Superior temporal gyrus (tissue), 1 donor: ENCODE results near the gene ETV6.

Source experiments
- DNase-seq: peaks from one replicate; pipeline ENCODE4 v3.0.0-alpha.2; 2016; ENCODE audit errors: extremely low spot score

Gene ETV6

DNA sequence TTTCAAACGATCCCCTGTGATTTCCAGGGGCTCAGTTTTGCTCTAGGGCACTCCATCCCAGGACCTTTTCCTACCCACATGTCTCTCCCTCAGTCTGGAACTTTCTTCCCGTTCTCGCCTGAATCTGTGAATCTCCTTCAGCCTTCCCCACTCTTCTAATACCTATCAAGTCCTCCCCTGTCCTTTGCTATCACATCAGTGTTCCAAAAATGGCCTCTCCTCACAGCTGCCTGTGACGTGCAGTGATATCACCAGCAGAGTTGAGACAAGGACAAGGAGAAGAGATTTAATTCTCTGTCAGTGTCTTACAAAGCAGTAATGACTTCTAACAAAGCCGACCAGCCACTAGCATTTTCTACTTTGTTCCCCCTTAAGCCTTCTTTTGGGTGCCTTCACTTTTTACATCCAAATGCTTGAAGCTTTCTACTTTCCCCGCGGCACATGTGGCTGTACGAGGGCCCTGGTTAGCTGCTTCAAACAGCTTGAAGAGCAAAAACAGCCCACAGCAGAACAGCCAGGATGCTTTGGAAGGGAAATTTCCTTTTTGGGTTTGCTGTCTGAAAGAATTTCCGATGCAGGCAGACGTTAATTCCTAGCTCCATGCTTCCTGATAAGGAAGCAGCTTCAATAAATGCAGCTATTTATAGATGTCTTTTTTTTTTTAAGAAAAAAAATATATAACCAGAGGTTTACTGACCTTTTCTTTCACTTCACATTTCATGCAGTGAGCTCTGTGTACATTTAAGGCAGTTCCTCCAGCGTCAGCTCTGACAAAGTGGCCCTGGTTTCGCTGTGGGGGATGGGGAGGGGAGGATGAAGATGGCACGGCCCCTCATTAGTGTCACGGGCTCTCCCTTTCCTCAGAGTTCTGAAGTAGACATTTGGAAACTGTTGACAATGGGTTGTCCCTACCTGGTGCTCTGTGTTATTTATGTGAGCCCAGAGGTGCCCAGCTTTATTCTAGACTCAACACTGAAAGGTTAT, 109.3 kb downstream of the ETV6 start:
- DNase-seq = no peak

DNA sequence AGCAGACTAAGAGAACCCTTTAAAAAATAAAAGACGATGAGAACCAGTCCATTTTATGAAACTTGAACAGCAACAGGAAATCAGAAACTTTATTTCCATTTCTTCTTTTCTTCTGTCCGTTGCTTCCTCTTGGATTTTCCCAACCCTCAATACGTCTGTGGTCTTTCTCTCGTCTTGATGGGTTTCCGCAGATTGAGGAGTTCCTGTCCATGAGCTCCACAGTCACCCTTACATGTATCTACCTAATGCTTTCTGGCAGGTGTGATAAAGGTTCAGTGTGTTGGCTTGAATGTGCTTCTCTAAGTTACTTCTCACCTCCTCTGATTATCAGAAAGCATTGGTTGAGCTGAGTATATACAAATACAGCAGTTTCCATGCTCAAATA, 110.0 kb downstream of the ETV6 start:
- DNase-seq = no peak

DNA sequence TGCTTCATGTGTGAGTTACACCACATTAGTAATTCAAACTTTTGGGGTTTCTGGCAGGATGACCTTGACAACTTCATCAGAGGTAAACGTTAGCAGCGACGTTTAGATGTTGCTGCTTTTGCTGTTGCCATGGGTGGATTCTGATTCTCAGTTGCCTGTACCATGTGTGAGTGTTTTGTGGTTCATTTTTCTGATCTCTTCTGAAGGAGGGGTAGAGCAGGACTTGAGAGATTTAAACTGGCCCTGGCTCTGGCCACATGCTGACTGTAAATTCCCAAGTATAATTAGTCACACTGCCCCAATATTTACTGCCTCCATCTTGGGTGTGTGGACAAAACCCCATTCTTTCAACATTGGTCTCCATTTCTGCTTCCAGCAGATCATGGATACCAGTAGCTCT, 110.4 kb downstream of the ETV6 start:
- DNase-seq = no peak

DNA sequence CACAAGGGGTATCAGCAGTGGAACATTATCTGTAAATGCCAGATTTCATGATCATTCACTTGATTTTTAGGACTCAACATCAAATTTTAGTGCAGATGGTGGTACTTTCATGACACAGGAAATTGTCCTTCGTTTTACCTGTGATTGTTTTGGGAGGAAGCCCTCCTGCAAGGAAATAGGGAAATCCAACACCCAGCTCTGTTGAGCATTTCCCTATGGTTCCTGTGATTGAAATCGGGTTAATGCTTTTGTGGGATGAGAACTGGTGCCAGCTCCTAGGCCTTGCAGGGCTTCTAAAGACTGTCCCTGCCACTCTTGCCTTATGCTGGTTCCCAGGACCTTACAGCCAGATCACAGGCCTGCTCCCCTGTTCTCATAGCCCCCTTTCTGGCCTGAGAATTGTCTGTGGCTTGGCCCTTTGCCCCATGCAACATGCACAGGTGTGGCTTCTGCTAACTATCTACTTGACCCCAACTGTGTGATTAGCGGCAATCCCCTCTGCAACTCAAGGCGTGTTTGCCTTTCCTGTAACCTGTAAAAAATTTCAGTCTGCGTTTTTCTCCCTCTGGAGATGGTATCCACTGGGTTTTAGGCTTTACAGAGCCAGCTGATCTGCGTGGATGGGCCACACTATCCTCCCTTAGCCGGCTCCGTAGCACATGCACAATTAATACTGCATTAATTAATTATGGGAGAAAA, 112.5 kb downstream of the ETV6 start:
- DNase-seq = no peak

DNA sequence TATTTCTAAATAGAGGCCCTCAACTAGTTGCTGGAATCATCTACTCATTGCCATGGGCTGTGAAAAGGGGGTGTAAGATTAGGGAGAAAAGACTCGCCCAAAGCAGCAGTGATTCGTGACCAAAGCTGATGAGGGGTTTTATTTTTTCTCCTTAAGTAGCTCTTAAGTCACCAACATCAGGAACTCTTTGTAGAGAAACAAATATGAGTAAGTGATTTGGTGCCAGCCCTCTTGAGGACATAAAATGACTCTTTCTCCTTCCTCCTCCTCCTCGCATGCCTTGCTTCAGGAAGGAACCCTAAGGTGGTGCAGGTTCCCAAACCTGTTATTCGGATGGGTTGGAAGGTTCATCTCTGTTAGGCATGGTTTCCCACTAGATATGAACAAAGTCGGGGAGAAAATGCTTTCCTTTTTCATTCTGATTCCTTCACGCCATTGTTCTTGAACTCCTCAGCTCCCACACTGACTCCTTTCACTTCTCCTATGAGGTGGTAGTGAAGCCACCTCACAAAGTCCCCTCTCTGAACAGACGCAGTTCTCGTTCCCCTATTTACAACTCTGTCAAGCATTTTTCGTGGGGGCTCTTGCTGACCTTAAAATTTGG, 113.4 kb downstream of the ETV6 start:
- DNase-seq = no peak

DNA sequence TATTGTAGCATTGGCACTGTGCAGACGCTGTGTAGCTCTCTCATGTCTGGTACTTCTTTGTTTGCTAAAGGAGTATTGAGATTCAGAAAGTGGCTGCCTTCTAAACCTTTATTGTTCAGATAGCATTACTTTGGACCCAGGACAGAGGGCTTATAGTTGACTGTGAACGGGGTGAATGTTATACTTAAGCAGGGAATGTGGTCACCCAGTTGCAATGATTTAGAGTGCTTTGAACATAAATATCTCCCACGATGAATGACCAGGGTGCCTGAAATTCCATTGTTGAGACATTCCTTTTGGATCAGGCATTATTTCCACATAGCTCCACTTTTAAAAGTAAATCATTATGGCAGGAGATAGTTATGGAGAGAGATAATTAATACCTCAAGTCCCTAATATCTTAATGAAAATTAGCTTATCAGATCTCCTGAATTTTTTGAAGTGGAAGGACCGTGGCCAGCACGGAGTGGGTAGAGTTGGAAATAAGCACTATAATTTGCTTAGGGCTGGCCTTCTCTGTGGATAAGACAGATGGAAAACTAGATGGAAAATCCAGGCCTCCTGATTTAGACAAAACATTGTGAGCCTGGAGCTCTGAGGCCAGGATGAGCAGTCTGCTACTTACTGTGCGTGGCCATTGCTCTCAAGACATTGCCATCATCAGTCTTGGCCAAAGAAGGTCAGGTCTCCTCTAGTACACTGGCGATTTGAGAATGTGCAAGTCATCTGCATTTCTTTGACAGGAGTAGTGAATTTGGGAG, 114.5 kb downstream of the ETV6 start:
- no peak for DNase-seq

DNA sequence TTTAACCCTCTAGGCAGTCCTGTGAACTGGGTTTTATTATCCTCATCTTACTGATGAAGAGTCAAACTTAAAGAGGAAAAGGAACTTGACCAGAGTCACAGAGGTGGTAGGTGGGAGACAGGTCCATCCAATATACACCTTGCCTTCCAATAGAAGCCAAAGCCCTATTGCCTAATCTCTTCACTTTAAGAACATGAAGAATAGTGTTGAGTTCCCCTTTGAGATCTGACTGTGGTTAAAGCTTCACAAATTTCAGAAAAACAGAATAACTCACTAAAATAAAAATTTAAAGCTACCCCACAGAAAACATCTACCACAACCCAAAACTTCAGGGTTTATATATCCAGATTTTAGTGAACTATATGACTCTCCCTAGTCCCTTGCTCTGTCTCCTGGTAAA, 115.4 kb downstream of the ETV6 start:
- DNase-seq = no peak

DNA sequence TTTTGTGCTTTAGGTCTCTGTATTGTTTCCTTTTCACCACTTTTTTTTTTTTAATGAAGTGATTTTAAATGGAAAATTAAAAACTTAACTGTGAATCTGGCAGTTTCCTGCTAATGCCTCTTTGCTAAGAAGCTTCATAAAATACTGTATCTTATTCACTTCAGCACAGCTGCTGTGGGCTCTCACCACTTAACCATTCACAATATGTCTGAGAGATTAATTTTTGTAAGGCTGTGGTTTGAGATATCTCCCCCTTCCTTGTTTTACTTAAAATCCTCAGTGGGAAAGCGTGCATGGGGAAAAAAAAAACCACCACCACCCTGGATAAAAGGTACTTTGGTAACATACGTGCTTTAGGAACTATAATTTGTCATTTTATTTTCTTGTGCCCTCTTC, 115.9 kb downstream of the ETV6 start:
- no peak for DNase-seq

DNA sequence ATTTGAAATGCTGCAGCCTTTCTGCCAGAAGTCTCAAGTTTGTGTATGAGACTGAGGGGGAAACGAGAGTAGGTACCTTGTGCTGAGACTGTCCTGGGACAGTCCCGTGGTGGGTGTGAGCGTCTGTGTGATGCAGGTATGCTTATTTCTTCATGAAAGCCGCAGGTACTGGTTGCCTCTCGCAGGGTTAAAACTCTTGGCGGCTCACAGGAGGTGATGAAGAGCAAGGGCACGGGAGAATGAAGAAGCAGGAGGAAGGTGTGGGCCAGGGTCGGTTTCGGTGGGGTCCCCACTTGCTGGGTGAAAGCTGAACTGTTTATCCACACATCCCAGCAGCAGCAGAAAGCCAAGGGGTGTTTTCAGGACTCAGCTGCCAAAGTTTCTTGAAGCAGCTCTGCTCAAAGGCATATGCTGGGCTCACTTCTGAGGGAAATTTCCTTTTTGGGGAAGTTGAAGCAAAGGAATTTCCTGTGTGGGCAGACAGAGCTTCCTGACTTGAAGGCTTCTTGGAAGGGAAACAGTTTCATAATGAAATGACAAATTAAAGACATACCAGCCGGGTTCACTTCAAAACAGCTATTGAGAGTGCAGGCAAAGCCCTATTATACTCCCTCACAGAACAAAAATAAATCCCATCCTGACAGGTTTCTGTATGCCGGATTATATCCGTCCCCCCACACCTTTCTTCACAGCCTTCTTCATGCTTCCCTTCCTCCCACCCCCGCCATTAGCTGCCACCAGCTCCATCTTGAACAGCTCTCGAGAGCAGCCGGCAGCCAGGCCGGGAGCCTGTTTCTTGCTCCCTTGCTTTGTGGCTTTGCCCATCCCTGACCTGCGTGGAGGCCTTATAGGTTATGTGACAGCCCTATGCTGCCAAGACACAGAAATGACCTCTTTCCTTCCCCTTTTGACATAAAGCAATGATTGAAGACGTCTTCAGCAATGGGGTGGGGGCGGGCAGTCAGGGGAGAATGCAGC, 116.6 kb downstream of the ETV6 start:
- no peak for DNase-seq

DNA sequence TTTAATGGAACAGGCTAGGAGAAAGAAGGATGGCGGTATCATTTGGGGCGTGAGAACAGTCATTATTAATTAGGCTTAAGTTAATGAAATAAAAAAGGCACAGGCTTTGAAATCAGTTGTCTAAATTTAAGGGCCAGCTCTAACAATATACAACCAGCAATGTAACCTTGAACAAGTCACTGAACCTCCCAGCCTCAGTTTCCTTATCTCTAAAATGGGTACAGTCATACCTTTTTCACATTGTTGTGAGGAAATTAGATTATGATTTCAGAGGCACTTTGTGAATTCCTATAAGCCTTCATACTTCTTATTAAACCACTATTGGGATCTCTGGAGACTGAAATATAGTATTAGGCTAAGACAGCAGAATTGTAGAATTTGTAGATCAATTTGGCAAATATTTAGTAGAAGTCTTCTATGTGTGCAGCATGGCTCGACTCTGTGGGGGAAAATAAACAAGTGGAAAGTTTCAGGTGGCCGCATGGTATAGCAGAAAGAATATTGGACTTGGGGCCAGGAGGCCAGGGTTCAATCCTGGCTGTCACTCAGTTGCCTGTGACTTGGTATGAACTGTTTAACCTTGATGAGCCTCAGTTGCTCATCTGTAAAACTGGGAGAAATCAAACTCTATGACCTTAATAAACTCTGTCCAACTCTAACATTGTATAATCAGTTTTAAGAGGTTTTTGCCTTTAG, 117.7 kb downstream of the ETV6 start:
- DNase-seq = no peak

DNA sequence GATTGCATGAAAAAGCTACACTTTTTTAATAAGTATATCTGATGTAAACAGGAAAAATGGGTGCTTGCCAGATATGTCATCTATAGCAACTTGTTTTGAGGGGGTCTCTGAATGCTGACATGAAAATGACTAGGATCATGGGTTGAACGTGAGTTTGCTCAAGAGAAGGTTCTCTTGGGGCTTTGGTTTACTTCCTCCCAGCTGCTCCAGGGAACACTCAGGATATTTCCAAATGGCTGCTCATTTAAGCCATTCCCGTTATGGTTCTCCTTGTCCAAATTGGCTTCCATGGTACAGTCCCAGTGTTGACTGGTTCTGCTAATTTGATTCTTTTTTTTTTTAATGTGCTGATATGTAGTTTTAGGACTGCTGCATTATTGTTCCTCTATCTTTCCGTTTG, 118.3 kb downstream of the ETV6 start:
- no peak for DNase-seq

DNA sequence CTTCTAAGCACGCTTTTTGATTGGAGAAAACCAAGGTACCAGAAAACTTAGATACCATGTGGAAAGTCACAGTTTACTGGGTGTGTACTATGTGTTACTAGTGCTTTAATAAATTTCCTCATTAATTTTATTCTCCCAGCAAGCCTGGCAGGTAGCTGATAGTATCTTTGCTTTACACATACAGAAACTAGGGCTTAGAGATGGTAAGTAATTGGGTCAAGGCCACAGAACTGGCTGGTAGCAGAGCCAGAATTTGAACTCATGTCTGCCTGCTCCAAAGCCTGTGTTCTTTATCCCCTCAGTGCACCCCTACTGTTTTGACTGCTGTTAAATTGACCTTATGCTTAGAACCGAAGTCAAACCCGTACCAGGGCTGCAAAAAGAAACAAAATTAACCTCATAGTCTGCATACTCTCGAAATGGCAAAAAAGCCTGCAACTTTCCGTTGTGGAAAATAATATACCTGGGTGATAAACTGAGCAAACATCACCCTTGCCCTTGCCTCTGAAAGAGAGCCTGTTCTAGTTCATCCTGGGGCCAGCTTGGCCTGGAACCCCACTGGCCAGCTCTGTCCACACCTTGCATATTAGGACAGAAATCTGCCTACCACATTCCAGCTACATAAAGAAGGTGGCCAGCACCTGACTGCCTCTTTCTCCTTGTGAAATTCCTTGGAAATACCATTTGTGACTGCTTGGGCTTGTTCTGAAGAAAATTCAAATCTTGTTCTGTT, 118.9 kb downstream of the ETV6 start:
- DNase-seq = no peak

DNA sequence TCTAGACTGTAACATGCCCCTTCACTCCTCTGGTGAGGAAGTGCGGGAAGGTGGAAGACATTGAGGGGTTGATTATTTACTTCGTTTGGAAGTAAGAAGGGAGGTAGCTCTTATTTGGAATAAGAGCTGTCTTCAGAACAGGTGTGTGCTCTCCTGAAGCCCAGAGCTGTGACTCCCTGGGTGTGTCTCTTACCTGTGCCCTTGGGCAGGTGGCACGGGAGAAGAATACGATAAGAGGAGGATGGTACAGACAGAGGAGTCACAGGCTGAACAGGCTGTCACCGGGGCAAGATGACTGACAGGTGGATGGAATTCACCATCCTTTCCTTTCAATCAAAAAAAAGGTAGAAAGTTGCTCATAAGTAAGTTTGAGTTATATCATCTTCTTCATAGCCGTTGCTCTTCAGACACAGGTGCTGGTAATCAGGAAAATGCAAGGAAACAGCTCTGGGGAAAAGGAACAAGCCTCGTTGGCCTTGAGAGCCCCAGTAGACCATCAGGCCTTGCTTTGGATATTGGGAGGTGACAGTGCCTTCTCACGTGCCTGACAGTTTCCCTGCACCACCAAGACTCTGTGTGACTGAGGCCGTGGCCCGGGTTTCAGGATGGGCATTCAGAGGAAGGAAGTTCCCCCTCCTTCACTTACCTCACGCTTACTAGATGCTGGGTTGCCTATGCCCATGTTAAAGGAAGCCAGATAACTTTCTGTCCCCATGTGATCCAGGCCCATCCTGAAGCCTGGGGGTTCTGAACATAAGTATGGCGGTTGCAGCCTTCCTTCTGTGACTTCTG, 120.4 kb downstream of the ETV6 start:
- no peak for DNase-seq

DNA sequence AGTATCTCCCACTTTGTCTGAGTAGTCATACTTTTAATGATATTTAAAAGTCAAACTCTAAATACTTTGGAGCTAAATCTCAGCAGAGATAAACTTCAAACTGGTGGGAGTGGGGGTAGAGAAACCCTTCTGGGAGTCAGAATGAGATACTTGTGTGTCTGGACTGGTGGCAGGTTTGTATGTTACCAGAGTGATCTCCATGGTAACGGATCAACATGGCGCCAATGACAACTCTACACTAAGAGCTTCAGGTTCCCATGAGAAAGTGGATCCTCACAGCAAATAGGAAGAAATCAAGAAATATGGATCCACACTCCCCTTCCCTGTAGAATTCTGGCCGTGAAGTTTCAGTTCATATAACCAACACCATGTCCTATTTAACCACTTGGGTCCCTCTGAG, 121.9 kb downstream of the ETV6 start:
- no peak for DNase-seq

DNA sequence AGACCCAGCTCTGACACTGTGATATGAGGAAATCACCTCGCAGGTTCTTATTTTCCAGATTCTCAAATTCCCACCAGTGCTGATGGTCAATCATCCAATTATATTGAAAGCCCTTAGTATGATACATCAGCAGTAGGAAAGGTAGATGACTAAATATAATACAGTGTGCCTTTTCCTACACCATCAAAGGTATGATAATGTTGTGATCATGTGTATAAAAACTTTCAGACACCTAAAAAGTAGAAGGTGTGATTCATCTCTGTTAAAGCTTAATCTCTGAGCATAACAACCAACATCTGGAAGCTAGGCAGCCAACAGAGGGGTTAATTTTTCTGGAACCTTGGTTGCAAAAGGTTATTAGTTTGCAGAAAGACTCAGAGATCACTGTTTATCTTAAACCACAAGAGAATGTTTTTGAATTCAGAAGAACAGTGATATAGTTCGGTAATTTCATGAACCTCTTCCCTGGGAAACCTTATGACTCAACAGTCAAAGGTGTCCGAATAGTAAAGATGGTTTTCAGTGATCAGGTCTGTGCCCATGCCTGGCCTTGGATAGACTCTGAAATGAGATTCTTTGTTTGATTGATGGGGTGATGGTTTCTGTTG, 122.5 kb downstream of the ETV6 start:
- DNase-seq = no peak

DNA sequence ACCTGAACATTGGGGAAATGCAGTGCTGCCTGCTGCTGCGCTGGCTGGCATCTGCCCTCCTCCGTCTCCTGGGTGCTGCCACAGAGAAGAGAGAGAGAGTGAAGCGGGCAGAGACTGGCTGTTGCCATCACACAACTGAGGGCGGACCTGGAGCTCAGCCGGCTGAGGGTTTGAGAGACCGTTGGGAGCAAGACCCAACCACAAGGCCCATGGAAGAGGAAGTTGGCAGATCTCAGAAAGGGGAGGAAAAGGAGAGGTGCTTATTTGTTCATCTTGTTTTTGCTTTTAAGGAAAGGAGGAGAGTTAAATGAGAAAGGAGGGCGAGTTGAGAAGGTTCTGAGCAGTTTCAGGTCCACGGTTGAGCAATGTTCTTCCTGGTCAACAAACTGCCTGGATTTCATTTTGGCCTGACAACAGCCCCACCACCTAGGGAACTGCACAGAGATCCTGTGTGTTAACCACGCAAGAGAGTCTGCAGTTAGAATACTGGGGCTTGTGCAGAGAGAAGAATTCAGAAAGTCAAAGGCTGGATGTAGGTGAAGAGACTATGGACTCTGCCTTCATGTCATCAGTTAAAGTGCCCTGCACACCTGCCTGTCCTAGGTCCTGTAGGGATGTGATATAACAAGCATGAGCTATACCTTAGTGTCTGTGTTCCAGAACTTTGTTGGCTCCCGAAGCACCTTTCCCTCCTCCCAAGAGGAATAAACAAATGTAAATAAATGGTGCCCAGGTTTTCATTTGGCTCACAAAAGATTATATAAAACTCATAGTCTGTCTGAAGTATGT, 124.6 kb downstream of the ETV6 start:
- DNase-seq = no peak

DNA sequence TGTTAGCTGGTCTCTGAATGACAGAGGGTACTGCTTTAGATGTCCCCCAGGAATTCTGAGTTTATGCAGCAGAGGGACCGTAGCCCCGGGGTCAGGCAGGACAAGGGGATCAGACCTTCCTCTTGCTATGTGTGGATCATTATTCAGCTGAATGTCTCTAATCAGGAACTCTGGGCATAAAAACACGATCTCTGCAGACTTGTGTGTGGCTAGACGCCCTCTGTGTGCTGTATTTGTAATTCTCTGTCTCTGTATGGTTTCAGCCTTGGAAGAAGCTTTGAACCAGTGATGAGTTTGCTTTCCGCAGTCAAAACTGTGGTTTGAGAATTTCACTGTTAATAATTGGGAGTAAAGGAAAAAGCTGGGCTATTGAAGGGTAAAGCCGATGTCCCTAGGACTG, 125.3 kb downstream of the ETV6 start:
- no peak for DNase-seq
